ENCODE measurements around the gene IRAK2. TPM values are rescaled to one million over a fixed set of nuclear protein-coding genes. Genes with fewer than 3 reads are reported as not detected.

Gene IRAK2
- total and polyA plus RNA-seq, 2 of the 8 experiments (the other 6 are each of a cell fraction or from before 2014, with no cell fraction given), result 1.5 TPM

DNA sequence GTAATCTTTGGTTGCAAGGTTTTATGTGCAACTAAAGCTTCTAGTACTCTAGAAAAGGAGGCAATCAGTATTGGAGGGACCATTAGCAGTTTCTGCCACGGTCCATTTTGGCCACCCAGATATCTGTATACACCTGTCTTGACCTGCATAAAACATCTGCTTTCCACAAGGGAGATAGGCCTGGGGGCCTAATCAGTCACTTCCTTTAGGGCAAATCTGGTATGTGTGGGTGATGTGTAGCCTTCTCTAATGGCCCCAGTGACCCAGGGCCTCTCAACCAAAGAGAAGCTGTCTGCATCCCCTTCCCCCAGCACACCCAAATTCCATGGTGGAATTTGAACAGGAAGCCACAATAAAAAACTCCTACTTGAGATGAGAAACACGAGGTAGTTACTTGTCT, 19.5 kb downstream of the IRAK2 start (continued):
- TF ChIP-seq CEBPB (IDR thresholded peaks at IDR 0.05; ENCODE audit: low read depth, low read length) (no peak), KDM5A (IDR thresholded peaks at IDR 0.05; ENCODE audit: low read length) (no peak), SP4 (IDR thresholded peaks at IDR 0.05; ENCODE audit: low read length) (no peak)
- TF ChIP-seq, protein P1, sequence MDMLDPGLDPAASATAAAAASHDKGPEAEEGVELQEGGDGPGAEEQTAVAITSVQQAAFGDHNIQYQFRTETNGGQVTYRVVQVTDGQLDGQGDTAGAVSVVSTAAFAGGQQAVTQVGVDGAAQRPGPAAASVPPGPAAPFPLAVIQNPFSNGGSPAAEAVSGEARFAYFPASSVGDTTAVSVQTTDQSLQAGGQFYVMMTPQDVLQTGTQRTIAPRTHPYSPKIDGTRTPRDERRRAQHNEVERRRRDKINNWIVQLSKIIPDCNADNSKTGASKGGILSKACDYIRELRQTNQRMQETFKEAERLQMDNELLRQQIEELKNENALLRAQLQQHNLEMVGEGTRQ (IDR thresholded peaks at IDR 0.05; ENCODE audit: low read length), result no peak

Measured in H1 (cell line).